ENCODE data around the gene TRAF4.
A peak's percentile ranks its signal among the peaks of the same experiment; 100 is the strongest.
"Not testable (repeated sequence)": the region's sequence is repeated elsewhere in the genome, so short reads cannot be mapped to it uniquely, and the experiment has no call there.

TRAF4 gene

DNA sequence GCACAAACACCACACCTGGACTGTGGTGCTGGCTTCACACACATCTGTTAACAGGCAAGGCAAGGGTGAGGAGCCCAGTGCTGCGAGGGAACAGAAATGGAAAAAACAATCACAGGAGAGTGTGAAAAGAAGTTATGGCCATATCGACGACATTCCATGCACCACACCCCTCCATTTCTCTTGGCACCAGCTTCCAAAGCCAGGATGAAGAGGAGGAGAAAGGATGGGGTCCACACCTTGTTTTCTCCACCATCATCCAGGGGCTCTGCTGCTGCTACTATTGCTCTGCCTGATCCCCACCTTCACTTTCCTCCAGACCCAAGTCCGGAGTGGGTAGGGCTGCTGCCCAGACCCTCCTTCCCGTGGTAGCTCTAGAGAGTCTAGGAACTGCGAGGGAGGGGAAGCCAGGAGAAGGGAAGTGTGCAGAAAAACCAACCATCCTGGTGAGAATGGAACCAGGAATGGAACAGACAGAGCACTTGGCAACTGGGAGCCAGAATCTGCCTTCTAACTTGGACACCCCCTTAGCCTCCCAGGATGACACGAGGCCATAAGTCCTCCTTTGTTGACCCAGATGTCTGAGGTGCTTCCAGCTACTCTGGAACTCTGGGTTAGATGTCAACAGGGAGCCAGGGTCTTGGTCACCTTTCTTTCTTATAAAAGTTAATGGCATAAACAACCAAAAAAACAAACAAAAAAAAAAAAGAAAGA lies 31.0 kb upstream of the TRAF4 start:
- DNase-seq, result no peak

DNA sequence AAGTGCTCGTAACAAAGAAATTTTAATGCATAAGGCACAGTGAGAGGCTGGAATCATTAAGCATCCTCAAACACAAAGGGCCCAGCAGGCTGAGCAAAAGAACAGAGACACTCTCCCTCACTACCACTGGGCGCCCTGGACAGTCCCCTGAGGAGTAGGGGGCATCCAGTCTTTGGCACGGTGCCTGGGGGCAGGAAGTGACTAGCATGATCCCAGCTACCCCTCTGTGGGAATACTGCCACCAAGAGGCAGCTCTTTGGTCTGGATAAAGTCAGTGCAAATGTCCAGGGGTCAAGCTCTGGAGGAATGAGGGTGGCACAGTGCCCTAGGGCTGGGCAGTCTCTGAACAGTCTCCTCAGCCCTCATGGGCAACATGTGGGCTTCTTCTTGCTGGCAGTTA lies 29.5 kb upstream of the TRAF4 start:
- no peak for DNase-seq

DNA sequence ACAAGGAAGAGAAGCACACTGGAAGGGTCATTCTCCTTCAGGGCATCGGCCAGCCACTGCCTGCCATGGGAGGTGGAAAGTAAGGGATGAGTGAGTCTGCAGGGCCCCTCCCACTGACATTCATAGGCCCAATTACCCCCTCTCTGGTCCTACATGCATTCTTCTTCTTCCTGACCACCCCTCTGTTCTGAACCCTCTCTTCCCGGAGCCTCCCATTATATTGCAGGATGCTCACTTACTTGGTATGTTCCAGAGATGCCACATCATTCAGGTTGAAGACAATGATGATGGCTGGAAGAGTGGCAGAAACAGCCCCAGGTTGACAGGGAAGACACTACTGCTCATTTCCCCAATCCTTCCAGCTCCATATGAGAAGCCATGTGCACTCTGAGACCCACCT lies 28.6 kb upstream of the TRAF4 start:
- DNase-seq, result no peak

DNA sequence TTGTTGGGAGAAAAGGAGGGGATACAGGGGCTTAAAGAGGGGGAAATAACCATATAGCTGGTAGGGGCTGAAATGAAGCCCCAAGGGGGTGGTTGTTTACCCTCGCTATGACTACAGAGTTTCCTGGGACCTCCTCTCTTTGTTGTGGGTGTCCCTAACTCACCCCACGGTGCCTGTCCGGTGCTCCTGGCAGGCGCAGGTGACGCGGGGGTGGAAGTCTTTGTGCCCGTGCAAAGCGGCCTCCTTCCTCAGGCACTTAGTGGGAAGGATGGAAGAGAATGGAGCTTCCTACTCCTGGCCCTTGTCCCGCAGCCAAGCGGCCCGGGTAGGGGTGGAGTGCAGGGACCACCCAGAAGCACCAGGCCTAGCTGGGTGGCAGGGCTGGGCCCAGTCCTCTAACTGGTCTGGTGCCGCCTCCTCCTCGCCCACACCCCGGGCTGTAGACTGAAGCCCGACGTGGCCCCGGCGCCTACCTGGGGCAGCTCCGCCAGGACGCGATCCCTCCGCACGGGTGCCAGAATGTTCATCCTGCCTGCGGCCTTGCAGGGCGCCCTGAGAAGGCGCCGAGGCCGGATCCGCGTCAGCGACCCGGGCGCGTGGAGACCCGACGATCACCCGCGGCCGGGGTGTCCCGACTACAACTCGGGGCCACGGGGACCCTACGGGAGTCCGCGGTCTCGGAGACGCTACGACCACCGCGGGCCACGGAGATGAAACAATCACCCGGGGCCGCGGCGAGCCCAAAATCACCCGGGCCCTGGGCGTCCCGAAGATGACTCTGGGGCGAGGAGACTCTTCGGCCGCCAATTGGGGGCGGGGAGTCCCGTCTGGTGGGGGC lies 26.9 kb upstream of the TRAF4 start:
- peak in 2 of 51 donors; percentile 41 to 47 for DNase-seq

DNA sequence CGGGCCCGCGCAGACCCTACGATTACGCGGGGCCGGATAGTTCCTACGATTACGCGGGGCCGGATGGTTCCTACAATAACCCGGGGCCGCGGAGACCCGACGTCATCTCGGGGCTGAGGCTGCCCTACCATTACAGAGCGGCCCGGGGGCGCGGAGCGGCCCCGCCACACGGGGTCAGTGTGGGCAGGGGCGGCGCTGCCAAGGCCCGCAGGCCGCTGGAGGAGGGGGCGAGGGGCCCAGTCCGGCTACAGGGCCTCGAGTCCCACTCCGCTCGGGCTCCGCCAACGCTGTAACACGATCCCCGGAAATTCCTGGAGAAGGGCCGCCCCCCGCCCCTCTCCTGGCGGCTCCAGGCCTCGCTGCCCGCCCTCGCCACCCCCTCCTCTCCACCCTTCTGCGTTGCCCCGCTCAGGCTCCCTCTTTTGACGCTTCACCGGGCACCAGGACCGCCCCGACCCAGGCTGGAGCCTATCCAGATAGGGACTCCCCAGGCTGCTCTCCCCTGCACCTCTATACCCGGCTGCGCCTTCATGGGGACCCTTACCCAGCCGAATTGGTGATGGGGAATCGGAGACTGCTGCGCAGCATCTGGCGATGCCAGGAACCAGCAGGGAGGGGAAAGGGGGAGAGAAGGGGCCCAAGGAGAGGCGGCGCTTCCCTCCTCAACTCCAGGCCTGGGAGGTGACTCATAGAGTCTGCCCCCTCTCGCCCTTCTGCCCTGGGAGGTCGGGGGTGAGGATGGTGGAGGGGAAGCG lies 26.1 kb upstream of the TRAF4 start, which contains the start of gene RAB34:
TSS of gene RAB34 (minus strand) at position 291 of the 755 bp plus-strand sequence. CDS start 602 bp downstream, outside the sequence.
- DNase-seq, result peak in 33 of 51 donors; percentile 16 to 71 (median 55)

DNA sequence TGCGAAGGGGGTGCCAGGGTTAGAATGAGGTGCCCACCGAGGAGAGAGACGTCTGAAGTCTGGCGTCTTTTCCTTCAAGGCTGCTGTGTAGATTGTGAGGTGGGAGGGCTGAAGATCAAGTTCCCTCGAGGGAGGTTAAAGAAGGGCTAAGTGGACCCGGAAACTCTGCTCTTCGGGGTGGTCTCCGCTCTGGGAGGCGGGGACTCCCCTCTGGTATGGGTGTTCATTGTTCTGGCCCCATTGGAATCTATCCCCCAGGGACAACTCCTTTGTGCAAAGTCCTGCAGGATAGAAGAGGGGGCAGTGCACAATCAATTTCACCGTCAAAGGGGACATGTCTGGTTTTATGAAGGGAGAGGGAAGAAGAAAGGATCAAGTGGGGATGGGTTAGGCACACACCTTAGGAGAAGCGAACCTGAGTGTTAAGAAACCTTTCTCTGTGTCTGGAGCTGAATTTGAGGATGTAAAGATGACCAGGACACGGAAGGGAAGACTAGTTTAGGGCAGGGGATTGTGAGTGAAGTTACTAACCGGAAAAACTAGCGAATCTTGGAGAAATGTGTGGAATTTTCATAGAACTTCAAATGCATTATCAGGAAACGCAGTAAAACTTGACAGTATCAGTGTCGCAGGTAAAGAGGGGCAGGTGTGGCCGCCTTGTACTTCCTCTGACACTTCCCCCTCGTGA lies 25.3 kb upstream of the TRAF4 start:
- peak in 1 of 51 donors; percentile 58 for DNase-seq

DNA sequence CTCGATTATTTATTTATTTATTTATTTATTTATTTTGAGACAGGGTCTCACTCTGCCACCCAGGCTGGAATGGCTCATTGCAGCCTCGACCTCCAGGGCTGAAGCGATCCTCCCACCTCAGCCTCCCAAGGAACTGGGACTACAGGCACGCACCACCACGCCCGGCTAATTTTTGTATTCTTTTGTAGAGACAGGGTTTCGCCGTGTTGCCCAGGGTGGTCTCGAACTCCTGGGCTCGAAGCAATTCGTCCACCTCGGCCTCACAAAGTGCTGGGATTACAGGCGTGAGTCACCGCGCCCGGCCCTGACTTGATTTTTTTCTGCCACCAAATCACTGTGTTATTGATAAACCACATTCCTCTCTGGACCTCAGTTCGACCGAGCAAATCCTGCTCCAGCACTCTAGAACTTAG lies 24.8 kb upstream of the TRAF4 start:
- no peak for DNase-seq

DNA sequence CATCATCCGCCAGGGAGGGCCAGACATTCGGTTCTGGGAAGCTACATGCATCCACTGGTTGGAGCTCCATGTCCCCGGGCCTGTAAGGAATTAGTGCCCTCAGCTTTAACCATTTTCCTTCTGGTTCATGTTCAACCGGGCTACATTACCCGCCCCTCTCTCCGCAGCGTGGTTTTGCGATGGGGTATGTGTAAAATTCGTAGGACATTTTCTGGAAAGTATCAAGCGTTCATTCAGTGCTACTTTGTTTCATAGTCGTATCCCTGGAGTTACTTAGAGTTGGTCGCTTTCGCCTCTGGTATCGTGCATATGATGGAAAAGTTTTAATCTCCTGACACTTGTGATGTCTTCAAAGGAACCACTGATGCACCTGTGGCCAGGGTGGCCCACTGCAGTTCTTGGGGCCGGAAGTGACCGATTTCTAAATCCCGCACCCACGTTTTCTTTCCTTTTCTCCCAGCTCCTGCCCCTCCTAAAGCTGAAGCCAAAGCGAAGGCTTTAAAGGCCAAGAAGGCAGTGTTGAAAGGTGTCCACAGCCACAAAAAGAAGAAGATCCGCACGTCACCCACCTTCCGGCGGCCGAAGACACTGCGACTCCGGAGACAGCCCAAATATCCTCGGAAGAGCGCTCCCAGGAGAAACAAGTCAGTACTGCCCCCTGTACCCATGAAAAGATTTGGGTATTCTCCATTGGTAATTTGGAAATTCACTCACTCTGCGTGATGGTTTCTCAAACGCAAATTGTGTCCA lies 23.4 kb upstream of the TRAF4 start:
- no peak for DNase-seq

DNA sequence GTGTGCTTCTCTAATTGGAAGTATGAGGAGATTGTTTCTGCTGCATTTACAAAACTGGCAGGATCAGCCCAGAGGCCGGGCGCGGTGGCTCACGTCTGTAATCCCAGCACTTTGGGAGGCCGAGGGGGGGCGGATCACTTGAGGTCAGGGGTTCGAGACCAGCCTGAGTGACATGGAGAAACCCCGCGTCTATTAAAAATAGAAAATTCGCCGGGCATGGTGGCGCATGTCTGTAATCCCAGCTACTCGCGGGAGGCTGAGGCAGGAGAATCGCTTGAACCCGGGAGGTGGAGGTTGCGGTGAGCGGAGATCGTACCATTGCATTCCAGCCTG lies 22.8 kb upstream of the TRAF4 start:
- not testable (repeated sequence) for DNase-seq

DNA sequence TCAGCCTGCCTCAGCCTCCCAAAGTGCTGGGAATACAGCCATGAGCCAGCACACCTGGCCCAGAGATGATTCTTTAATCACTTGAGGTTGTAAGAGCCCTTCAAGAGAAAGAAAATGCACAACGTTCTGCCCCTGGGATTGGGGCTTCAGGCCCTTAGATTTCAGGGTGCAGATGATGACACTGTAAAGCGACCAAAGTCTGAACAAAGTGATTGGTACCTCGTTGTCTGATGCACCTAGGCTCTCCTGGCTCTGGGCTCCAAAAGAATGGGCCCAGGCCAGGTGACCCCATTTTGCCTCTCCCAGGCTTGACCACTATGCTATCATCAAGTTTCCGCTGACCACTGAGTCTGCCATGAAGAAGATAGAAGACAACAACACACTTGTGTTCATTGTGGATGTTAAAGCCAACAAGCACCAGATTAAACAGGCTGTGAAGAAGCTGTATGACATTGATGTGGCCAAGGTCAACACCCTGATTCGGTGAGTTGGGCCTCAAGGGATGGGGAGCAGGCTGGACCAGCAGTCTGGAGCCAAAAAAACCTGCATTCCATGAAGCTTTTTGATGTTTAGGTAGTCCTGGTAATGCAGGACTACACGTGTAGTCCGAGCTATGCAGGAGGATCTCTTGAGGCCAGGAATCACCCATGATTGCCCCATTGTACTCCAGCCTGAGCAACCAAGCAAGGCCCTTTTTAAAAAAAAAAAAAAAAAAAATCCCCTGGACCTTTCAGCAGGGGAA lies 21.2 kb upstream of the TRAF4 start:
- no peak for DNase-seq

DNA sequence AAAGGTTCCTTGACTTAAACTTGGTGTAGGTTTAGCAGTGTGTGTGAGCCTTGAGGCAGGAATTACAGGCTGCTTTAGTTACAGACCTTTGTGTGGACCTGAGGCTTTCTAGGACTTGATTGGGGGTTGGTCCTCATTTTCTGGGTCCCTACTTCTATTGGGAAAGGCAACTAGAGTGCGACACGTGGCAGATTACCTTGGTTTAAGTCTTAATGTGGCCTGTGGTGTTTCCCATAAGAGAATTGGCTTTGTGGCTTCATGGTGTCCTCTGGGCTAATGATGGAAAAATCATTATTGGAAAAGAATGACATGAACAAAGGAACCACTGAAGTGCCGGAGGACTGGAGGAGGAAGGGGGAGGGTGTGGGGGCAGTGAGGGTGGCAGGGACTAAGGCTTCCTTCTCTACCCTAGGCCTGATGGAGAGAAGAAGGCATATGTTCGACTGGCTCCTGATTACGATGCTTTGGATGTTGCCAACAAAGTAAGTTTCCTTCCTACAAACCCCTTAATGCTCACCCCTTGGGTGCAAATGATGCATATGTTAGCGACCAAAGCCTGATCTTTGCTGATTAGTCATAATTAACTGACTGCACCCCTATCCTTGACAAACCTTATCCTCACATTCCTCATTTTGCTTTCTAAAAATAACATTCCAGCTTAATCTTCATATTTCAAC lies 20.5 kb upstream of the TRAF4 start:
- no peak for DNase-seq

DNA sequence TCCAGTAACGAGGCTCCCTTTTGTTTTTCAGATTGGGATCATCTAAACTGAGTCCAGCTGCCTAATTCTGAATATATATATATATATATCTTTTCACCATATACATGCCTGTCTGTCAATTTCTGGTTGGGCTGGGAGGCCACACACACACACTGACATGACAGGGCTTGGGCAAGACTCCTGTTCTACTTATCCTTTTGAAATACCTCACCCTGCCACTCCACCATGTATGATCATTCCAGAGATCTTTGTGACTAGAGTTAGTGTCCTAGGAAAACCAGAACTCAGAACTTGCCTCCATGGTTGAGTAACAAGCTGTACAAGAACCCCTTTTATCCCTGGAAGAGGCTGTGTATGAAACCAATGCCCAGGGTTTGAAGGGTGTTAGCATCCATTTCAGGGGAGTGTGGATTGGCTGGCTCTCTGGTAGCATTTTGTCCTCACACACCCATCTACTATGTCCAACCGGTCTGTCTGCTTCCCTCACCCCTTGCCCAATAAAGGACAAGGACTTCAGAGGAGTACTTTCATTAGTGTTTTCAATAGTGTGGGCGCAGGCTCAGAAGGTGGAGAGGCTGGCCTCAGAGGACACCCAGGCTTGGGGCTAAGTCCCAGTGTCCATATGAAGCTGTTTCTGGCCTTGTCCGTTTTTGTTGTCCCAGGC lies 19.8 kb upstream of the TRAF4 start:
- DNase-seq, result not testable (repeated sequence)

DNA sequence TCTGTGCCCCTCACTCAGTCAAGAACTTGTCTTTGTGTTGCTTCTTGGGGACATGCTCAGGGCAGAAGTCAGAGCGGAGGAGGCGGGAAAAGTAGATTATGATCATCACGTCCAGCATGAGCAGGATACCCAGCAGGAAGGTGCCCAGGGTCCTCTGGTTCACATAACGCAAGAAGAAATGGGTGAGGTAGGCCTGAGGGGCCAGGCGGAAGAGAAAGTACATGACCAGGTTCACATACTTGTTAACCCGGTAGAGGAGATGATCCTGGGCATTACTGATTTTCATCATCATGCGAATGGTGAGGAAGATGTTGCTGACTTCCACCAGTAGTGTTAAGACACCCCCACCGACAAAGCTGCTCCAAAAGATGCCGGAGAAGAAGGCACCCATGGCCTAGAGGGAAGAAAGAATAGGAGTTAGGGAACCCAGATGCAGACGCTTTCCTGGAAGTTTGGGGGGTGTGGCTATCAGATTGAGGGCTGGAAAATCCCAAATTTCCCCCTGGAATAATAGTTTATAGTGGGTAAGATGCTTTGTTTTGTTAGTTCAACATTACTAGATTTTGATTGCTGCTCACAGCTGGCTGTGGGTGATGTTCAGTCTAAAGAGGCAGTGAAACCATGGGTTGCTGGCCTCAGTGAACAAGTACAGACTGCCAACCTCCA lies 19.2 kb upstream of the TRAF4 start:
- no peak for DNase-seq

DNA sequence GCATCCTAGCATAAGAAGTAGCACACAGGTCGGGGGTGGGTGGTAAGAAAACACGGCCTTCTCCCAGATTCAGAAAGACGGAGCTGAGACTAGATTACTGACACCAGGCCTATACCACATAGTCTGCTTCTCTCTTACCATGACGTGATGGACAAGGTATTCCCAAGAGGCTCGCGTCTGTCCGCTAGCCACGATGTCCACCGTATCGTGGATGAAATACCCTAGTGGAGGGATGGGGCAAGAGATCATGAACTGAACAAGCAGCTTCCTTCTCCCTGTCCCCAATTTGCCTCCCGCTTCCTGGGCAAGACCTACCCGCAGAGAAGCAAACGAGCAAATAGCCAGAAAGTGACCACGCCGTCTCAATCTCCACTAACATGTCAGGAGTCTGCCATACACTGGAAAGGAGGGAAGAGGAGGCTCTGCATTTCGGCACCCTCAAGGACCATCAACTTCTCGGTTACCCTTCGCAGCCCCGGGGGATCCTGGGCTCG lies 18.6 kb upstream of the TRAF4 start:
- no peak for DNase-seq

DNA sequence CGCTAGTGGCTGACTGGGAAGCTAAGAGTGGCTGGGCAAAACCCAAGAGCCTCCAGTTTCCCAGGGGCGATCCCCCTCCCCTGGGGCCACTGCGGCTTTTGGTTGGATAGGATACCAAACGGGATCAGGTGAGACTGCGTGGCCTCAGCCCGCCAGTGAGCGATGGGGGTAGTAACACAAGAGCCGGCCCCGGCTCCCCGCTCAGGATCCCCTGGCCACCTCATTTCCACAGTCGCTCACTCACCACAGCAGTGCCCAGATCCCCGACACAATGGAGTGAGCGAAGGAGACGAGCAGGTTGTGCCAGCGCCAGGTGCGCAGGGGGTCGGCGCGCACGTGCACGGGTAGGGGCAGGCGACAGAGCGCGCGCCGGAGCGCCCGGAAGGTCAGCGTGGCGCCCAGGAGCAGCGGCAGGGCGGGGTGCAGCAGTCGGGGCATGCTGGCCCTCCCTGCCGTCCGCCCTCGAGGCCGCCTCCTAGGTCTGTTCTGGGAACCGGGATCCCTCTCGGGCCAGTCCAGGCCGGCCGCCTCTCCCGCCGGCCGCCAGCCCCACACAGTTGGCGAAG lies 18.1 kb upstream of the TRAF4 start:
- DNase-seq, result peak in 9 of 51 donors; percentile 33 to 73 (median 58)

DNA sequence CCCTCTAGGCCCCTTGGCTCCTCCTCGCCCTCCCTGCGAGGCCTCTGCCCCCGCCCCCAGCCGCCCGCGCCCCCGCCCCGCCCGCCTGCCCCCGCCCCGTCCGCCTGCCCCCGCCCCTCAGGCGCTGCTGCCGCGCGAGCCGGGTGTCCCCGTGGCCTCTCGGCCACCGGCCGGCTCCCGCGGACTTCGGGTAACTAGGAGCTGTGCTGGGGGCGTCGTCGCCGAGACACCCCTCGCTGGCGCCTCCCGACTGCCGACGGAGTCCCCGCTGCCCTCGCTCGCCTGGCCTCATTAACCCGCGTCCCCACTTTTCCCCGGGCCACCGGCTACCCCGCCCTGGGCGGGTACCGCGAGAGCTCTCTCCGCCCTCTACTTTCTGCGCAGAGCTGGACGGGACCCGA lies 17.6 kb upstream of the TRAF4 start, which contains the start of gene TLCD1:
TSS of gene TLCD1 (minus strand) at position 8 of the 401 bp plus-strand sequence. CDS start 136 bp downstream, outside the sequence.
- DNase-seq, result peak in 39 of 51 donors; percentile 46 to 83 (median 66)
